Ascending aorta (tissue), 2 donors: ENCODE results near the gene TMEM178A. TPM values are rescaled to one million over a fixed set of nuclear protein-coding genes. Genes with fewer than 3 reads are reported as not detected.

Source experiments
- DNase-seq, 2 donors: peaks; one replicate each; pipeline ENCODE4 v3.0.0-alpha.2; 2019; ENCODE audit warnings: low spot score in 2 of 2
- H3K27ac ChIP-seq, 2 donors: fragments of 200-600 bp; sonication (generic); one replicate each; pipeline ENCODE4 v1.5.1; 2016 to 2017; ENCODE audit warnings: mild to moderate bottlenecking in 1 of 2
- H3K27me3 ChIP-seq: fragments of 200-600 bp; sonication (generic); one replicate; pipeline ENCODE4 v1.5.1; 2017
- H3K36me3 ChIP-seq, 2 donors: fragments of 200-600 bp; sonication (generic); one replicate each; pipeline ENCODE4 v1.5.1; 2016
- H3K4me1 ChIP-seq, 2 donors: fragments of 200-600 bp; sonication (generic); one replicate each; pipeline ENCODE4 v1.5.1; 2016 to 2017; ENCODE audit warnings: mild to moderate bottlenecking in 1 of 2
- H3K4me3 ChIP-seq, 2 donors: fragments of 200-600 bp; sonication (generic); one replicate each; pipeline ENCODE4 v1.5.1; 2016 to 2017; ENCODE audit warnings: mild to moderate bottlenecking in 1 of 2
- H3K9me3 ChIP-seq, 2 donors: fragments of 200-600 bp; sonication (generic); one replicate each; pipeline ENCODE4 v1.5.1; 2016
- CTCF ChIP-seq, 3 experiments: fragments of 200-600 bp in 2 of 3; fragments of 450-650 bp in 1 of 3; sonication (generic) in 2 of 3; IDR thresholded peaks; one replicate each; pipeline ENCODE4 v1.5.1; 2016 to 2019; ENCODE audit warnings: antibody characterized with exemption in 3 of 3, mild to moderate bottlenecking in 1 of 3, moderate library complexity in 1 of 3
- intact Hi-C: fragments of 100-400 bp; cut with DNase I; formaldehyde crosslinking; loops from one replicate; pipeline ENCODE4 v1.15.1; 2023
- total RNA-seq: library from RNA; depleted of rRNA; stranded (reverse); fragments of >200 nt; gene quantifications from one replicate; pipeline ENCODE4 v1.1.0, GENCODE V29; 2016

Gene TMEM178A
- total RNA-seq, 1 donor from 2014 or later, result 29.5 TPM

- Histone ChIP-seq H3K4me1 (no peaks in the 10 kb centered on the region), H3K9me3 (no peaks in the 10 kb centered on the region), H3K27me3 (no peaks in the 10 kb centered on the region), H3K36me3 (no peaks in the 10 kb centered on the region), H3K27ac (no peak overlapping the region), H3K4me3 (no peak overlapping the region)
- TF ChIP-seq CTCF (IDR thresholded peaks at IDR 0.05), result no peak
- DNase-seq, result no peak
- intact Hi-C loops, result no loop called here
These were observed 47.2 kb downstream of the TMEM178A start for GRCh38 chr2:39712953-39713352.

DNA sequence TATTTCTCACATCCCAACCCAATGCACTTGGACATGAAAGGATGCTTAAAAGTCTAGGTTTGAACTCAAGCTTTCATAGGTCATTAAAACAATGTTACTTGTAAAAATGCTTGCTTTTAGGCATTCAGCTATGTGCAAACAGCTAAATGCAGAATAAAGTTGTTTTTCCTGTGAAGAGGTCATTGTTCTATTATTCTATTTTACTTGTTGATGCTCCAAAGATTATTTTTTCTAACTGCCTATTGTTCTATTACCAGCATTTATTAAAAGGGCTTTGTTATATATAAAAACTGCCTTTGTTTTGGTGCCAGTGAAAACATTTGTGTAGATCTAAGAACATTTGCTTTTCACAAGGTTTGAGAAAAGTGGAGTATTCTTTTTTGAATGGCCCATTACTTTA is 49.4 kb downstream of the TMEM178A start:
- Histone ChIP-seq H3K36me3 (no peaks in the 10 kb centered on the region), H3K27ac (no peak overlapping the region), H3K4me1 (peaks cover 6 to 14% of the 10 kb centered on the region in 2 donors), H3K27me3 (no peaks in the 10 kb centered on the region), H3K4me3 (no peak overlapping the region), H3K9me3 (no peaks in the 10 kb centered on the region)
- intact Hi-C loops, result loop anchor here (5.0 kb wide), 1 partner anchor 62 kb away; the partner anchor contains the start of gene THUMPD2
- no peak for TF ChIP-seq CTCF (IDR thresholded peaks at IDR 0.05)
- DNase-seq, result no peak

DNA sequence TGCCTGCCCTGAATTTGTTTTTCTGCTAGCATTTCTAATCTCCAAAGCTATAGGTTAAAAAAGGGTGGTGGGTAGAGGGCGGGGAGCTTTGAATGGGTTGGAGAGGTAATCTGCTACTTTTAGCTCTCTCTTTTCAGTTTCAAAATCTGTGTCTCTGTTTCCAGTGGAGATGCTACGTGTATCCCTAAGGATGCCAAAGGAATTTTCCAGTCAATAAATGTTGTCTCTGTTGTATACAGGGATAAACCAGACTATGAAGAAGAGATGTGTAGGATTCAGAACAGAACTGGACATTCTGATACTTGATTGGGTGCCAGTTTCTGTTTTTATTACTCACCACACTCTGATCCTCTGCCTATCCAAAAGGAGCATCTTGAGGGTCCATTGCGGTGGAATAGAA is 50.1 kb downstream of the TMEM178A start:
- H3K9me3 ChIP-seq, result no peaks in the 10 kb centered on the region
- H3K4me1 ChIP-seq, result peaks cover 6 to 17% of the 10 kb centered on the region in 2 donors
- no peak overlapping the region for H3K27ac ChIP-seq
- no peaks in the 10 kb centered on the region for H3K27me3 ChIP-seq
- DNase-seq, result no peak
- H3K4me3 ChIP-seq, result no peak overlapping the region
- no peak for TF ChIP-seq CTCF (IDR thresholded peaks at IDR 0.05)
- intact Hi-C loops, result loop anchor here (5.0 kb wide), 1 partner anchor 61 kb away; the partner anchor contains the start of gene THUMPD2
- no peaks in the 10 kb centered on the region for H3K36me3 ChIP-seq

GRCh38 chr2:39717067-39717466 is 51.4 kb downstream of the TMEM178A start:
- Histone ChIP-seq H3K4me3 (no peak overlapping the region), H3K36me3 (no peaks in the 10 kb centered on the region), H3K27ac (no peak overlapping the region), H3K27me3 (no peaks in the 10 kb centered on the region), H3K9me3 (no peaks in the 10 kb centered on the region), H3K4me1 (peaks cover 6 to 20% of the 10 kb centered on the region in 2 donors)
- no peak for TF ChIP-seq CTCF (IDR thresholded peaks at IDR 0.05)
- intact Hi-C loops, result loop anchor here (5.0 kb wide), 1 partner anchor 60 kb away; the partner anchor contains the start of gene THUMPD2
- DNase-seq, result no peak

- peaks cover 6 to 26% of the 10 kb centered on the region in 2 donors for H3K4me1 ChIP-seq
- no peaks in the 10 kb centered on the region for H3K36me3 ChIP-seq
- H3K9me3 ChIP-seq, result no peaks in the 10 kb centered on the region
- H3K27ac ChIP-seq, result peak overlapping the region; percentile 74 to 88
- H3K4me3 ChIP-seq, result peak overlapping the region; percentile 16 to 39
- intact Hi-C loops, result loop anchor here (2.0 to 5.0 kb wide), 2 partner anchors 16 to 59 kb away; partner anchors contain the start of gene THUMPD2
- no peak for TF ChIP-seq CTCF (IDR thresholded peaks at IDR 0.05)
- no peaks in the 10 kb centered on the region for H3K27me3 ChIP-seq
- DNase-seq, result no peak
These were observed 52.8 kb downstream of the TMEM178A start for GRCh38 chr2:39718483-39718882.
